DMS79 (cell line): ENCODE results near the gene GRK4.
"Not testable (repeated sequence)": the region's sequence is repeated elsewhere in the genome, so short reads cannot be mapped to it uniquely, and the experiment has no call there.

Source experiments
- DNase-seq: peaks from one replicate; lab custom pipeline; 2025; lab: John Stamatoyannopoulos, UW

The GRK4 gene

DNA sequence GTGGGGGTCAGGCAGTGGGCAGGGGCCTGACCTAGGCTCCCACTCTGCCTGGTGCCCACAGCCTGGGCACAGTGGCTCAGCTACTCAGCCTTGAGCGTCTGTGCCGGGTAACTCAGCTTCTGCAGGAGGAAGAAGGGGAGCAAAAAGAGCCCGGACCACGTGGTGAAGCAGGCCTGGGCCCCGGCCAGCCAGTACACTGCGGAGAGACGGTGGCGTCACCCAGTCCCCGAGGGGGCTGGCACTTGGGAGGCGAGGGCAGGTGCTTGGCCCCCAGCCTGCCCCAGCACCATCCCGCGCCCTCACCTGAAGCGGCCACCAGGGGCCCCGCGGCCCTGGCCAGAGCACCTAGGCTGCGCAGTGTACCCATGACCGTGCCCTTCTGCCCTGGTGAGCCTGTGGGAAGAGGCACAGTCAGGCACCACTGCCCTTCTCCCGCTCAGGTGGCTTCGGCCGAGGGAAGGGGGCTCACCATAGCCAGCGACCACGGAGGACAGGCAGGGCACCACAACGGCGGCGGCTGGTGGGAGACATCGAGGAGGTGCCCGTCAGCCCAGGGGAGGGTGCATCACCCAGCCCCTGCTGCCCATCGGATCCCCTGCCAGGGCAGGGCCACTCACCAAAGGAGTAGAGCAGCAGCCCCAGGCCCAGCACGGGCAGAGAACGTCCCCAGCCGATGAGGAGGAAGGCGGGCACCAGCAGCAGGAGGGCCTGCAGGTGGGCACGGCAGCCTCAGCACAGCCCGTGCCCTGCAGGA is 32.4 kb upstream of the GRK4 start:
- DNase-seq = no peak

DNA sequence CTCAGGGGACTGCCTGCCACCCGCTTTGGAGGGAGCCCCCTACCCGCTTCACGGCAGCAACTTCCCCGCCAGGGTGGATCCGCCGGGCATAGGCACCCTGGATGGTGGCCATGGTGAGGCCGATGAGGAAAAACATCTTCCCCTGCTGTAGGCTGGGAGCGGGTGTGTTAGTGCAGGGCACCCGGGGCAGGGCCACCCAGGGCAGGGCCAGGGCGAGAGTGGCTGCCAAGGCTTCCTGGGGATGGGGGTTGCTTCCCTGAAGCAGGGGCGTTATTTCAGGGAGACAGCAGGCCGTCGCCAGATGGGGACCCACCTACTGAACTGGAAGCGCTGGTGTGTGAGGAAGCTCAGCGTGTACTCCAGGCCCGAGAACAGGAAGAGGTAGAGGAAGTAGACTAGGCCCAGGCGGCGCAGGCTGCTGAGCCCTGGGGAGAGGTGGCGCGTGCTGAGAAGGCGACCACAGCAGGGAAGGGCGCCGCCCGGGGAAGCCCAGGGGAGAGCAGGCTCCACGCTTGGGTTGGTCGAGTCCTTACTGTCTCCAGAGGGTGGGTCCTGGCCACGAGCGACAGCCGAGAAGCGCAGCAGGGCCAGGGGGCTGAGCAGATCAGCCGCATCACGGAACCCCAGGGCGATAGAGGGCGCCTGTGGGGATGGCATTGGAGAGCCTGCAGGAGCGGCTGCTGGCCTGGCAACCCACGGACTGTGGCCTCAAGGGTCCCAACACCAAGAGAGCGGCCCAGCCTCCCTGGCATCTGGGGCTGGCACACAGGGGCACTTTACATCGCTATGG is 31.7 kb upstream of the GRK4 start:
- DNase-seq = no peak

DNA sequence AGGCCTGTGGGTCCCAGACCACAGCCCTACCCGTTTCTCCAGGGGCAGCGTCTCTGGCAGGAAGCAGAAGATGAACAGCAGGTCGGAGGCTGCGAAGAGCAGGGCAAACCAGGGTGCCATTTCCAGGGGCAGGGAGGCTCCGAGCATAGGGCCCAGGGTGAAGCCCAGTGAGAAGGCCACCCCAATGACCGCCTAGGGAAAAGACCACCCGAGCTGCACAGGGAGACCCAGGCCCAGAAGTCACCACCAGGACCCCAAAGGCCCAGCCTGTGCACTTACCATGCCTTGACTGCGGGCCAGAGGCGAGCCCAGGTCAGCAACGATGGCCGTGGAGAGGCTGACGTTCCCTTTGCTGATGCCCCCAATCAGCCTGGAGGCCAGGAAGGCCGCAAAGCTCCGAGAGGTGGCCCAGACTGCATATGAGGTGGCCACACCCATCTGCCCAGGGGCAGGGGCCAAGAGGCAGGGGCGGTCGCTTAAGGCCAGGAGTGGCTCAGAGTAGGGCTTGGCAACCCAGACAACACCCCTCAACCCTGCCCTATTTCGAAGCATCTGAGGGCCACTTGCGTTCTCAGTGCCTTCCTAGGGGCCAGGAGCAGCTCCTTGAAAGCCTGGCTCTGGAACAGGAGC is 30.9 kb upstream of the GRK4 start:
- DNase-seq = no peak

DNA sequence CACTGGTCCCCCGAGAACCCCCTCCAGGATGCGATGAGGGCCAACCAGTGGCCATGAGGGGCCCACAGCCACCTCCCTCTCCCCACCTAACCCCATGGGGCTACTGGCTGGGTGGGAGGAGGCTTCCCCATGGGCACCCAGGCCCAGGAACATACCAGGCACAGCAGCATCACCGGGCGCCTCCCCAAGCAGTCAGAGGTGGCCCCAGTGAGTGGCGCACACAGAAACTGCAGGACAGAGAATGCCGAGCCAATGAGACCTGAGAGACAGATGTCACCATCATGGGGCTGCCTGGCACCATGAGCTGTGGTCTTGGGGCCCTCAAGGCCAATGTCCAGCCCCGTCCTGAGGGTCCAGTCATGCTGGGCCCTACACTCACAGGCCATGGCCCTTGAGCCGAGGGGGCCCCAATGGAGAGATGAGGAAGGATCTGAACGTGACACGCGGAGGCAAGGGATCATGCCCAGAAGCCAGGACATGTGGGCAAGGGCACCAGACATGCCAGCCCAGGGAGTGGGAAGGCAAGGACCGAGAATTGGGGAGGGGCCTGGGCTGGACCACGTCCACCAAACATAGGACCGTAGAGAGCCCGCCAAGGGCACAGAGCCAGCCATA is 30.3 kb upstream of the GRK4 start:
- DNase-seq = no peak

DNA sequence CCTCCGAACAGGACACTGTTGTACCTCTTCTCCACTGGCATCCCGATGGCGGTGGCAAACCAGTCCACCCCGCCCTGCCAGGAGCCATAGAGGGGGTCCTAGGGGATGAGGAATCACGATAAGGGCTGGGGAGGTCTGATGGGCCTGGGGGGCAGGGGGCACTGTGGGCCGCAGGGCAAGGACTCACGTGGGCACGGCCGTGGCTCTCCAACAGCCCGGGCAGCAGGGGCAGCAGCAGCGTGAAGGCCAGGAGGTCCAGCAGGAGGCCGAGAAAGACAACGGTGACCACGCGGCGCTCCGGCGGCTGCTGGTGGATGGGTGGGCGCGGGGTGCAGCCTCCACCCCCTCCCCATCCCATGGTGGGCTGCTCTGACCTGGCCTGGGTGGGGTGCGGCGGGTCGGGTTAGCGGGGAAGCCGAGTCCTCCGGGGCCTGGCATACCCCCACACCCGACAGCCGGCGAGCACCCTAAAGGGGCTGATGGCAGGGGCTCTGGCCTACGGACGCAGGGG is 29.8 kb upstream of the GRK4 start:
- DNase-seq = no peak

DNA sequence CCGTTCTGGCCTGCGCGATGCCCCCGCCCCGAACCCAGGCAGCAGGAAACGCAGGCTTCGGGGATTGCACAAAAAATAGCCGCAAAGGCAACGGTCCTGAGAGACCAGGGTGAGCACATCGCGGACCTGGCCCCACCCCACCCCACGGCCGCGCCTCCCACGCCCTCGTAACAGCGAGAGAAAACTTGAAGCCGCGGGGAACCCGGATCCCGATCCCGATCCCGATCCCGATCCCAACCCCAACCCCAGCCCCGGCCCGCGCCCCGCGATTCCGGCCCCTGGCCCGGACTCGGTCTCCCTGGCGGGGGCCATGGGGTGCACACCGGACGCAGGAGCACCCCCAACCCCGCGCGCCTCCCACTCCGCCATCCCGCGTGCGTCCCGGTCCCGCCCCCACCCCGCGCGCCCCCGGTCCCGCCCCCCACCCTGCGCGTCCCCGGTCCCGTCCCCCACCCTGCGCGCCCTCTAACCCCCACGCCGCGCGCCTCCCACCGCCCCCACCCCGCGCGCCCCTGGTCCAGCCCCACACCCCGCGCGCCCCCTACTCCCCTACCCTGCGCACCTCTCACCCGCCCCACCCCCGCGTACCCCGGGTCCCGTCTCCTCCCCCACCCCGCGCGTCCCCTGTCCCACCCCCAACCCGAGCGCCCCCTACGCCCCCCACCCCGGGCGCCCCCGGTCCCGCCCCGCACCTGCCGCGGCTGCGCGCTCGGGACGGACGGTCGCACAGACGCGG is 29.1 kb upstream of the GRK4 start:
- no peak for DNase-seq

DNA sequence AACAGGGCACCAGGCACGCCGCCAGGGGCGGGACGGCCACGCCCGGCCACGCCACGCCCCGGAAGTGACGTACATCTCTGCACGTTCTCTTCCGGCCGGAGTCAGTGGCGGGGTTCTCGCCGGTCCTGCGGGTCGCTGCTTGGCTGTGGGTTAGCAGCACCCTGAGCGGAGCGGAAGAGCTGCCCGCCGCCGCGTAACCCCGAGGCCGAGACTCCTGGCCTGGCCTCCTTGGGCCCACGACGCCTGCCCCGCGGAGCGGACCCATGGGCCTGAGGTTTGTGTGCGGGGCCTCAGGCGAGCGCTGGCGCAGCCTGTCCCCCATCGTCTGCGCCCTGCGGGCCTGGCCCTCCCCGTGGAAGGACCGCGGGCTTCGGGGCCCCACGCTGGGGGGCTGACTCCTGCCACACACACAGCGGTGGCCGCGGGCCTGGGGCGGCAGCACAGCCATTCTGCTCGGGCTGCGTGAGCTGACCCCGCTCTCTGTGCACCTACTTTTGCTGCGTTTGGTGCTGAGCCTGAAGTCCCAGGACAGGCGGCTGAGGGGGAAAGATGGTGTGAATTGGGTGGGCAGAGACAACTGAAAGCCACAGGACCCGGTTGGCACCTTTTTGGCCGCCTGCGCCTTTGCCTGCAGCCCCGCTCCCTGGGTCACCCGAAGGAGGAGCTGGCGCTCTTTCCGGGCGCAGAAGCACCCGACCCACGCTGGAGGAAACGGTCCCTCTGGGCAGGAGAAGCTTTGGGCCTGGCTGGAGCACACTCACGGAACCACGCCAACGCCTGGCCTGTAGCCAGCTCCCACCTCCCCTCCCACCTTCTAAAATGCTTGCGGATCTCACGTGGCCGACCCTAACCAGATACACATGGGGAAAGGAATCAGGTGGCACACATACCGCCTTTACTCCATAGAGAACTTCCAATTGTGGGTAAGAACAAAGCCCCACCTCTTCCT is 28.3 kb upstream of the GRK4 start:
- DNase-seq = peak; percentile 26

DNA sequence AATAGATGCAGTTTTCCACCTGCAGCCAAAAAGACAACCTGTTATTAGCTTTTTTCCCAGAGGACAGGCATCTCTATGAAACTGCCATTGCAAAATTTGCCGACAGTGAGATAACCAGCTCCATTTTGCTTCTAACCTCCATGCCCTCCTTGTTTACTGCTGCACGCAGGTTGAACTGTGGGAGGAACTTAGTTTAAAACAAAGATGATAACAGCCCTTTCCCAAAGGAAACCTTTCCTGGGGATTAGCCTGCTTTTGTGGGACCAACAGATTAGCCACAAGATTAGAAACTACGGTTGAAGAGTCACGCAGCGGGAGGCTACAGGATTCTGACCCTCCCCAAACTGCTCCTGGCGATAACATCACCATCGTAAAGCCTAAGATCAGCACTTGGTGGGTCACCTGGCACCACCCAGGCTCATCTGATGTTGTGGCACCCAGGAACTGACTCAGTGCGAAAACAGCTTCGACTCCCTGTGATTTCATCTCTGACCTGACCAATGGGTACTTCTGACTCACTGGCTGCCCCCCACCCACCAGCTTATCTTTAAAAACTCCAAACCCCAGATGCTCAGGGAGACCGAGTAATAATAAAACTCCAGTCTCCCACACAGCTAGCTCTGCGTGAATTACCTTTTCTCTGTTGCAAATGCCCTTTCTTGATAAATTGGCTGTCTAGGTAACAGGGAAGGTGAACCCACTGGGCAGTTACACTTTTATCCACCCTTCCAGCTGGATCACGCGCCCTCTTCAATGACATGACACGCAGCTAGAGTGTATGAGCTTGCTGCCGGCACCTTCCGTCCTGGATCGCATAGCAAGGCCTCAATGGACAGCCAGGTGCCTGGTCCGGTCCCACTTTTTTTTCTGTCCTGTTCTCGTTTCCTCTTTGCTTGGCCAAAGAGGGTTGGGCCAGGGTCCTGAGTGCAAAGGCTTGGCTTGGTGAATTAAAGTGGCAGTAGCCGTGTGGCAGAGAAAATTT is 27.3 kb upstream of the GRK4 start:
- no peak for DNase-seq

DNA sequence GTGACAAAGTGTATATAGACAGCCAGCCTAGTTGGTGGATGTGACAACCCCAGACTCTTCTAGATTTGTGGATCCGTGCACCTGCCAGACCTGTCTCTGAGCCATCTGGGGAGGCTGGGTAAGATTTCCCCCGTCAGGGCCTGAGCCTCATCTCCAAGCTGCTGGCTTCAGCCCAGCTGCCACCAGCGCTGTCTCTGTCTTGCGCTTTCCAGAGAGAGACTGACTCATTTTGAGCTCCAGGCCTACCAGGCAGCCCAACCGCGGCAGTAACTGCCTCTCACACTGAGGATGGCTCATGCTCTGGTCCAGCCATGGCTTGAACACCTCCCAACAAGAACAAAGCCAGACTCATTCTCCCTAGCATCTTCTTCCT is 26.6 kb upstream of the GRK4 start:
- DNase-seq = no peak

DNA sequence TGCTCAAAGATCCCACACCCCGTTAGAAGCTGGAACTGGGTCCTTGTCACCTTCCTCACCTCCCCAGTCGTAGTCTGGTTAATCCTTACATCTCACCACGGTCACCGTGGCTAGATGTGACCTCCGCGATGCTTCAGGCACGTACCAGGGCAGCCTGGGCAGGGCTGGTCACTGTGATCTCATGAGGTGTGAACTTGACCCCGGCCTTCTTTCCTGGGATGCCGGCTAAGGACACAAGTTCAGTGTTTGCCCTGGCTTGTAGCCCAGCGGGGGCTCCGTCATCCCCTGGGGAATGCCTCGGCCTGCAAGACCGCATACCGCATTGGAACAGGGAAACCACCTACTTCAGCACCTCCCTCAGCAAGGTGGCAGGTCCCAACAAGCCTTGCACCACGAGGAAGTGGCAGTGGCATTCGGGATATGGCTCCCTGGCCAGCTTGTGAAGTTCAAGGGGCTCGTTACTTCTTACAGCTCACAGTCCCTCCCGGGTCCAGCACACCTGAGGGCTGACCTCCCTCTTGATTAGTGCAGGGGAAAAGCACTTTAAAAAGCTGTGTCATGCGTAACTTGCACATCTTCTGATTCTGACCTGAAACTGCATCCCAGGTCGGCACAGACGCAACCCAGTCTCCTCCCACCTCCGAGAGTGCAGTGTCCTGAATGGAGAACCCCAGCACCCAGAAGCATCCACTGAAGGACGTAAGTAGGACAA is 26.1 kb upstream of the GRK4 start:
- peak; percentile 39 for DNase-seq

DNA sequence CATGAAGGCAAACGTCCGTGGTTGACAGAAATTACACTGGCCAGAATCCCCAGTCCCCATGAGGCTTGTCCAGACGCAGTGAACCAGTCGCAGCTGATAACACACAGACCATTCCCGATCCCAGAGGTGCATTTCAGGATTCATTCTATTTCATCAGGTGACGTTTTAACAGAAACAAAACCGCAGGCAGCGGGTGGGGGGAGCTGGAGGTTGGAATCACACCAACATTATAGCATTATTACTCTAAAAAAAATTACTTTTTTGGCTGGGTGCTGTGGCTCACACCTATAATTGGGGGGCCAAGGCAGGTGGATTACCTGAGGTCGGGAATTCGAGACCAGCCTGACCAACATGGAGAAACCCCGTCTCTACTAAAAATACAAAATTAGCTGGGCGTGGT is 25.4 kb upstream of the GRK4 start:
- DNase-seq = no peak

DNA sequence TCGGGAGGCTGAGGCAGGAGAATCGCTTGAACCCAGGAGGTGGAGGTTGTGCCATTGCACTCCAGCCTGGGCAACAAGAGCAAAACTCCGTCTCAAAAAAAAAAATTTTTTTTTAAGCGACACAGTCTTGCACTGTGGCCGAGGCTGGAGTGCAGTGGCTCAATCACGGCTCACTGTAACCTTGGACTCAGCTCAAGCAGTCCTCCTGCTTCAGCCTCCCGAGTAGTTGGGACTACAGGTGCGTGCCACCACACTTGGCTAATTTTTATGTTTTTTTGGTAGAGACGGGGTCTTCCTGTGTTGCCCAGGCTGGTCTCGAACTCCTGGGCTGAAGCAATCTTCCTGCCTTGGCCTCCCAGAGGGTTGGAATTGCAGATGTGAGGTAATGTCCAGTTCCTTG is 25.0 kb upstream of the GRK4 start:
- not testable (repeated sequence) for DNase-seq

DNA sequence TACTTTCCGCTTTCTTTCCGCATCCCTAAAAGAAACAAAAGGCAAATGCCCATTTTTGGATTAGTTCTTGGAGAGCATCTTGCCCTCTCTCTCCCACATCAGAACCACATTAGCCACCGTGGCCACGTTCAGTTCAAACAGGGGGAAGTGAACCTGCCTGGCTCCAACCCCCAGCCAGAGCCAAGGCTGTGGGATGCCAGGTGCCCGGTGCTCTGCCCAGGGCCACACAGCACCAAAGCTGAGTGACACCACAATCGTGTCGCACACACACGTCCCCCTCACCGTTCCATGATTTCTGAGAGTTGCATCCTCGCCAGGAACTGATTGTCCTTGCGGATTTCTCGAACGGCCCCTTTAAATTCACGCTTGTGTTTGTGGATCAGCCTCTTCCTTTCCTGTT is 24.5 kb upstream of the GRK4 start:
- no peak for DNase-seq

DNA sequence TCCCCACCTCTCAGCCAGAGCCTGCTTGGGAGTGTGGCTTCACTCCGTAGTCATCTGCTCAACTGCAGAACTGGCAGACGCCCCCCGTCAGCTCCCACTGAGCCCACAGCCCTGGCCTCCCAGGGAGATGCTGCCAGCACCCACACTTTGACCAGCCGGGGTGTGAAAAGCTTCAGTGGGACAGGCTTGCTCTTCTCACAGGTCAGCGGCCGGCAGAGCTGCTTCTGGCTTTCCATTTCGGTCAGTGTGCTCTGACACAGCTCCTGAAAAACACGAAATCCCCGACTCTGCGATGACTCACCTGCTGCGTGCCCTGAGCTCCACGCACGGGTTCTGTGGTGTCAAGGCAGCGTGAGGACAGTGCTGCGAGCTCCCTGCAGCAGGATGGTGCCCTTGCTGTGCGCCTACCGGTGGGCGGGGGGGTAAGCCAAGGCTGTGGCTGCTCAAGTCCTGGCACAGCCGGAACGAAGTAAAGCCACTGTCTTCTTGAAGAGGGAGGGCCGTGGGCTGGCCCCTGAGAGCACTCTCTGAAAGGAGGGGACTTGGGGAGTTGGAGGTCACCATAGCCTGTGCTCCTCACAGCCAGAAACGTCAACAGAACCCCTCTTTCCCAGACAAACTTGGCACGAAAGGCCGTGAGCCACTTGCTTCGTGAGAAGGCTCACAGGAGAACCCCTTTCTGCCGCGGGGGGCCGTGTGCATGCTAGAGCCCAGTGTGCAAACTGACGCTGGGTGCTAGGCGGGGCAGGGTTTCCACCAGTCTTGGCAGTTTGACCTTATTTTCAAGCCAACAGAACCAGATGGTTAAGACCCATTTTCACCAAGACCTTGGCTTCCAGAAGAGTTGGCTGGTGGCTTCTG is 23.8 kb upstream of the GRK4 start:
- no peak for DNase-seq

DNA sequence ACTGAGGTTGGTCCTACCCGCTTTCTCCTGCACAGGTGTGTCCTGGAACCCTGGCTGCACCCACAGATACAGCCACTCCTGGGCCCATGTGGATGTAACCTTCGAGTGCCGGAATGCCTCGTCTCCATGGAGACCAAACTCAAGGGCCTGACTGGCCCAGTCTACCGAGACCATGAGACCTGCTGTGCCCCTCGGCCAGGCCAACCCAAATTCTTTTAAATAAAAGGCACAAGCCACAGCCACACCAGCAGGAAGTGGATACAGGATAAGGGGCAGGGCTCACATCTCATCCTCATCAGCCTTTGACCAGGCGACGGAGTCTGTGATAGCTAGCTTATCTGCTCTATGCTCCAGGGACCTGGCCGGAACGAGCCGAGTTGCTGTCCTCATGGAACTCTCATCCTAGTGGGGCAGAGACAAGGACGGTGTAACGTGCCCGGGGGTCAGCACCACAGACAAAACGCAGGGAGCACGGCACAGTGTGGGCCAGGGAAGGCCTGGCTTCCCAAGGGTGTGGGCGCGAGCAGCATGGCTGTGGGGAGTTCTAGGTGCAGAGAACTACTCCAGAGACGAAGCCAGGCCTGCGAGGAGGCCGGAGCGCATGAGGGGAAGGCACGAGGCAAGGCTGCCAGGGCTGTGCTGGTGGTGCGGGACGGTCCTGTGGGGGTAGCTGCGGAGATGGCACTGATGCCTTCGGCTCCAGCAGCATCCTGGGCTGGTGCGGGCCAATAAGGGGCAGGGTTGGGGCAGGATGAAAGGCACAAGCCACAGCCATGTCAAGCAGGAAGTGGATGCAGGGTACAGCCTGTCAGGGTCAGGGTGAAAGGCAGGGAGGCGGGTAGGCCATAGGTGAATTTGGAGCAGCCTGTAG is 22.9 kb upstream of the GRK4 start:
- no peak for DNase-seq

DNA sequence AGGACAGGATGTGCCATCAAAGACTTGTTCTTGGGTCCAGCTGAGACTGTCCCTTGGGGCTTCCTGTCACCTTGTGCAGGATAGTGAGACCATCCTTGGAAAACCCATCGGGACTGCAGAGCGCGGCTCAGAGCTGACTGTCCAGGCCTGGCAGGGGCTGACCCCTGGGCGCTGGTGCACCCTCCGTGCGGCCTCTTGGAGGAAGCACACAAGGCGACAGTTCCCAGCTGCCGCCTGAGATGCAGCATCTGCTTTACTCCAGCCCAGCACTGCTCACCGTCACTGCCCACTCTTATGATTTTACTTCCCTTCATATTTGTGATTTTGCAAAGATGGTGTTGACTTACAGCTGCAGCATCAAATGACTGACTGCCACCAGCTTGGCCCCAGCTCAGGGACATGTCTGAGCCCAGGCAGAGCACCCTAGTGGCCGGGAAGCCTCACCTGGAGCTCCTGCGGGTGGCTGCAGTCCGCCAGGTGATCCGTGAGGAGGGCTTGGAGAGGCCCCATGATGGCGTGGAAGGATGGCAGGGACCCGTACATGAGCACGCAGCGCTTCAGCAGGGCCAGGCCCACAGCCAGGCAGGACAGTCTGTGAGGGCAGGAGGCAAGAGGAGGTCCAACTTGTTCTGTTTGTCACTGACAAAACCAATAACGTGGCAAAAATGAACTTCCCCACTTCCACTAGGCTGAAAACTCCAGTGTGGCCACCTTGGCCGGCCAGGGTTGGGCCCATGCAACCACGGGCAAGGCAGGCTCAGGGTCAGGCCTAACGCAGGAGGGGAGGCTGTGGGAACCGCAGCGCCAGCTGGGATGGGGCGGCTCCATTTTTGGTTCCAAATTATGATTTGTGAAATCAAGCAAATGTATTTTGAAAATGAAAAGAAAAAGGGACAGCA is 22.0 kb upstream of the GRK4 start:
- no peak for DNase-seq
